ENCODE data around the gene IL22. TPM values are rescaled to one million over a fixed set of nuclear protein-coding genes. Genes with fewer than 3 reads are reported as not detected.
A peak's percentile ranks its signal among the peaks of the same experiment; 100 is the strongest.

IL22 gene
- total and polyA plus RNA-seq, 2 donors (not counting 1 experiment from before 2014, with no cell fraction given): not detected

DNA sequence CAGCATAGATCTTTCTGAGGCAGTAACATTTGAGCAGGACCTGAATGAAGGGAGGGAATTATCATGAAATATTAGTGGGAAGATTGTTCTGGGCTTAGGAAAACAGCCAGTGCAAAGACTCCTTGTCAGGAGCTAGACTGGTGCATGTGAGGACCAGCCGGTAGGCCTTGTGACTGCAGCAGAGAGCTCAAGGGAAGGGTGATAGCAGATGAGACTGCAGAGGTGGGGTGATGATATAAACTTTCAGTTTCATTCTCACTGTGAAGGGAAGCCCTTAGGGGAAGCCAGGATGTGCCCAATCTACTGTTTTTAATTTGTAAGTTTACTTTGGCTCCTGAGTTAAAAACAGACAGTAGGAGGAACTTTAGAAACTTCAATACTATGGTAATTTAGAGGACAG, 12.4 kb downstream of the IL22 start:
- POLR2A ChIA-PET: interaction anchor here (0.6 kb wide), 1 partner anchor 972 kb away, joined by 3 read pairs; the partner anchor contains the start of gene CAND1
- no peaks in the 10 kb centered on the region for H4K20me1 ChIP-seq (ENCODE audit: control insufficient read depth, insufficient read depth, low read length, poor library complexity, severe bottlenecking)
- Mint-ChIP-seq H3K27me3 (no peaks in the 10 kb centered on the region), H3K27ac (peak overlapping the region; percentile 86), H3K4me1 (peaks cover 33% of the 10 kb centered on the region), H3K4me3 (peak overlapping the region; percentile 46), H3K9me3 (ENCODE audit: insufficient read depth) (no peaks in the 10 kb centered on the region)
- H3K4me2 ChIP-seq (replicated peaks; ENCODE audit: low read depth, low read length, poor library complexity, severe bottlenecking): peak overlapping the region; percentile 59
- H3K36me3 ChIP-seq (replicated peaks in 1 of 2; ENCODE audit: control extremely low read depth in 1 of 2, control insufficient read depth in 1 of 2, extremely low read depth in 1 of 2, insufficient read depth in 2 of 2, low read length in 1 of 2): no peaks in the 10 kb centered on the region
- peak overlapping the region; percentile 74 to 78 for H3K27ac ChIP-seq (ENCODE audit: low read length in 2 of 2)
- H3K27me3 ChIP-seq (replicated peaks in 1 of 4; ENCODE audit: control extremely low read depth in 1 of 4, control insufficient read depth in 3 of 4, insufficient read depth in 4 of 4, low read length in 3 of 4): no peaks in the 10 kb centered on the region
- peak overlapping the region; percentile 74 for H2AFZ ChIP-seq (ENCODE audit: insufficient read depth, low read depth, low read length, poor library complexity, severe bottlenecking)
- CTCF ChIA-PET: interaction anchor here (0.7 to 3.6 kb wide), 6 partner anchors 9 to 200 kb away, joined by 3 to 28 read pairs (median 5); partner anchors contain the start of gene IL26
- TF ChIP-seq, protein P1, sequence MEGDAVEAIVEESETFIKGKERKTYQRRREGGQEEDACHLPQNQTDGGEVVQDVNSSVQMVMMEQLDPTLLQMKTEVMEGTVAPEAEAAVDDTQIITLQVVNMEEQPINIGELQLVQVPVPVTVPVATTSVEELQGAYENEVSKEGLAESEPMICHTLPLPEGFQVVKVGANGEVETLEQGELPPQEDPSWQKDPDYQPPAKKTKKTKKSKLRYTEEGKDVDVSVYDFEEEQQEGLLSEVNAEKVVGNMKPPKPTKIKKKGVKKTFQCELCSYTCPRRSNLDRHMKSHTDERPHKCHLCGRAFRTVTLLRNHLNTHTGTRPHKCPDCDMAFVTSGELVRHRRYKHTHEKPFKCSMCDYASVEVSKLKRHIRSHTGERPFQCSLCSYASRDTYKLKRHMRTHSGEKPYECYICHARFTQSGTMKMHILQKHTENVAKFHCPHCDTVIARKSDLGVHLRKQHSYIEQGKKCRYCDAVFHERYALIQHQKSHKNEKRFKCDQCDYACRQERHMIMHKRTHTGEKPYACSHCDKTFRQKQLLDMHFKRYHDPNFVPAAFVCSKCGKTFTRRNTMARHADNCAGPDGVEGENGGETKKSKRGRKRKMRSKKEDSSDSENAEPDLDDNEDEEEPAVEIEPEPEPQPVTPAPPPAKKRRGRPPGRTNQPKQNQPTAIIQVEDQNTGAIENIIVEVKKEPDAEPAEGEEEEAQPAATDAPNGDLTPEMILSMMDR (IDR thresholded peaks at IDR 0.05): no peak
- no peak for TF ChIP-seq EZH2 (IDR thresholded peaks at IDR 0.05; ENCODE audit: borderline replicate concordance, insufficient read depth, low read depth, low read length, poor library complexity, severe bottlenecking)
- H3K79me2 ChIP-seq (ENCODE audit: control insufficient read depth, insufficient read depth, low read length): no peaks in the 10 kb centered on the region
- DNase-seq: peak; percentile 73
- no peak overlapping the region for H3K9ac ChIP-seq (ENCODE audit: low read length)
- no peak overlapping the region for H3K4me3 ChIP-seq (ENCODE audit: control extremely low read depth in 1 of 5, extremely low read depth in 1 of 5, insufficient read depth in 1 of 5, low read depth in 2 of 5, low read length in 4 of 5)
- WGBS (ENCODE audit: insufficient coverage): 0% methylated on average over 1 of the region's 1 CpG
- intact Hi-C loops (cut with micrococcal nuclease): loop anchor here (2.0 kb wide), 1 partner anchor 18 kb away; no protein-coding TSS in a partner anchor
- ATAC-seq (ENCODE audit: low read depth): peak; percentile 94
- no peaks in the 10 kb centered on the region for H3K9me3 ChIP-seq (ENCODE audit: control extremely low read depth in 1 of 3, control insufficient read depth in 2 of 3, insufficient read depth in 1 of 3, low read length in 2 of 3)
- H3K4me1 ChIP-seq (ENCODE audit: control insufficient read depth in 2 of 2, insufficient read depth in 2 of 2, low read length in 2 of 2): peaks cover 28 to 34% of the 10 kb centered on the region in 2 donors

DNA sequence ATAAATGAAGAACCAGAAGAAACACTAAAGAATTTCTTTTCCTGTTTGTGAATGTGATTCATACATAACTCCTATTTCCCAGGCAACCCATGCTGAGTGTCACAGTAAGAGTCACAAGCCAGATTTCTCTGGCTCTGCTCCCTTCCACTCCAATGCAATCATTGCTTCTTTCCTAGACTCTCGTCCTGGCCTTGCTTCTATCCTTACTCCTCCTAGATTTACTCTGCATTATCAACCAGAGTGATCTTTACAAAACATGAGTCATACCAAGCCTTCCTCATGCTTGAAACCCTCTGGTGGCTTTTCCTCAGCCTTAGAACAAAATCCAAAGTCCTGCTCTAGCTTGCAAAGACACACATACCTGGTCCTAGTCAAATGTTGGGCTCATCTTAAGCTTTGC, 13.3 kb downstream of the IL22 start:
- intact Hi-C loops (cut with micrococcal nuclease): loop anchor here (2.0 kb wide), 1 partner anchor 17 kb away; no protein-coding TSS in a partner anchor
- Mint-ChIP-seq H3K4me1 (peaks cover 35% of the 10 kb centered on the region), H3K4me3 (no peak overlapping the region), H3K27me3 (no peaks in the 10 kb centered on the region), H3K9me3 (ENCODE audit: insufficient read depth) (no peaks in the 10 kb centered on the region), H3K27ac (peak overlapping the region; percentile 86)
- Histone ChIP-seq H3K4me1 (ENCODE audit: control insufficient read depth in 2 of 2, insufficient read depth in 2 of 2, low read length in 2 of 2) (peaks cover 28 to 34% of the 10 kb centered on the region in 2 donors), H3K27ac (ENCODE audit: low read length in 2 of 2) (peak overlapping the region in 1 of 2 donors; percentile 78), H3K79me2 (ENCODE audit: control insufficient read depth, insufficient read depth, low read length) (no peaks in the 10 kb centered on the region), H3K9me3 (ENCODE audit: control extremely low read depth in 1 of 3, control insufficient read depth in 2 of 3, insufficient read depth in 1 of 3, low read length in 2 of 3) (no peaks in the 10 kb centered on the region), H2AFZ (ENCODE audit: insufficient read depth, low read depth, low read length, poor library complexity, severe bottlenecking) (no peak overlapping the region), H3K36me3 (replicated peaks in 1 of 2; ENCODE audit: control extremely low read depth in 1 of 2, control insufficient read depth in 1 of 2, extremely low read depth in 1 of 2, insufficient read depth in 2 of 2, low read length in 1 of 2) (no peaks in the 10 kb centered on the region), H3K4me3 (ENCODE audit: control extremely low read depth in 1 of 5, extremely low read depth in 1 of 5, insufficient read depth in 1 of 5, low read depth in 2 of 5, low read length in 4 of 5) (no peak overlapping the region), H4K20me1 (ENCODE audit: control insufficient read depth, insufficient read depth, low read length, poor library complexity, severe bottlenecking) (no peaks in the 10 kb centered on the region), H3K4me2 (replicated peaks; ENCODE audit: low read depth, low read length, poor library complexity, severe bottlenecking) (no peak overlapping the region), H3K9ac (ENCODE audit: low read length) (no peak overlapping the region), H3K27me3 (replicated peaks in 1 of 4; ENCODE audit: control extremely low read depth in 1 of 4, control insufficient read depth in 3 of 4, insufficient read depth in 4 of 4, low read length in 3 of 4) (no peaks in the 10 kb centered on the region)
- no peak for ATAC-seq (ENCODE audit: low read depth)
- no peak for TF ChIP-seq EZH2 (IDR thresholded peaks at IDR 0.05; ENCODE audit: borderline replicate concordance, insufficient read depth, low read depth, low read length, poor library complexity, severe bottlenecking)
- TF ChIP-seq, protein P1 (IDR thresholded peaks at IDR 0.05): no peak
- no peak for DNase-seq
- 100% methylated on average over 1 of the region's 1 CpG for WGBS (ENCODE audit: insufficient coverage)
- CTCF ChIA-PET: interaction anchor here (1.3 to 3.6 kb wide), 3 partner anchors 8 to 199 kb away, joined by 3 to 28 read pairs (median 6); no protein-coding TSS in a partner anchor
- POLR2A ChIA-PET: no interaction called here
